Activated effector memory CD4-positive, alpha-beta T cell treated with Interleukin-2 at 50 U/mL for 16 hours (primary cell): Measurements from ENCODE around the gene SDR39U1.
A peak's percentile ranks its signal among the peaks of the same experiment; 100 is the strongest.
"Not testable (repeated sequence)": the region's sequence is repeated elsewhere in the genome, so short reads cannot be mapped to it uniquely, and the experiment has no call there.

ENCODE experiments used
- DNase-seq: peaks from one replicate; pipeline ENCODE4 v3.0.0-alpha.2; 2020

SDR39U1 gene

GRCh38 chr14:24442240-24443052, at the start of gene SDR39U1:
Gene SDR39U1 (minus strand): TSS chr14:24442776. CDS start chr14:24442769, 7 bp downstream.
- peak; percentile 95 for DNase-seq

GRCh38 chr14:24491586-24492408, 49.2 kb upstream of the SDR39U1 start:
- not testable (repeated sequence) for DNase-seq

- no peak for DNase-seq
Measured at GRCh38 chr14:24483604-24484252, 41.2 kb upstream of the SDR39U1 start.

GRCh38 chr14:24482699-24483303, 40.2 kb upstream of the SDR39U1 start:
- DNase-seq, result not testable (repeated sequence)

- DNase-seq, result peak; percentile 18
Measured at GRCh38 chr14:24481622-24482324, 39.2 kb upstream of the SDR39U1 start.

- not testable (repeated sequence) for DNase-seq
Measured at GRCh38 chr14:24479999-24480398, 37.4 kb upstream of the SDR39U1 start.

GRCh38 chr14:24475261-24475660, 32.7 kb upstream of the SDR39U1 start:
- no peak for DNase-seq

GRCh38 chr14:24473211-24473610, 30.6 kb upstream of the SDR39U1 start:
- DNase-seq, result no peak

- not testable (repeated sequence) for DNase-seq
Measured at GRCh38 chr14:24470450-24470849, 27.9 kb upstream of the SDR39U1 start.

GRCh38 chr14:24465805-24466204, 23.2 kb upstream of the SDR39U1 start:
- no peak for DNase-seq

GRCh38 chr14:24465368-24465767, 22.8 kb upstream of the SDR39U1 start:
- DNase-seq, result no peak

- no peak for DNase-seq
Measured at GRCh38 chr14:24463884-24464785, 21.6 kb upstream of the SDR39U1 start.

GRCh38 chr14:24463017-24463883, 20.7 kb upstream of the SDR39U1 start:
- DNase-seq, result no peak

GRCh38 chr14:24461336-24461735, 18.8 kb upstream of the SDR39U1 start:
- DNase-seq, result no peak

- no peak for DNase-seq
Measured at GRCh38 chr14:24459331-24459730, 16.8 kb upstream of the SDR39U1 start.

- DNase-seq, result no peak
Measured at GRCh38 chr14:24458736-24459135, 16.2 kb upstream of the SDR39U1 start.

- no peak for DNase-seq
Measured at GRCh38 chr14:24456980-24457379, 14.4 kb upstream of the SDR39U1 start.

GRCh38 chr14:24450828-24451227, 8.3 kb upstream of the SDR39U1 start:
- not testable (repeated sequence) for DNase-seq

- DNase-seq, result no peak
Measured at GRCh38 chr14:24443053-24443665, 583 bp upstream of the SDR39U1 start.

GRCh38 chr14:24441904-24442239, 704 bp downstream of the SDR39U1 start:
- DNase-seq, result no peak
